Mesenchymal stem cell (in vitro differentiated cells and primary cell): ENCODE measurements around the gene FGF3.

Experiments used
- DNase-seq: peaks from one replicate; pipeline ENCODE4 v3.0.0-alpha.2; 2013
- H2AFZ ChIP-seq: one replicate; pipeline ENCODE4 v1.6.1; 2013; ENCODE audit warnings: low read depth, mild to moderate bottlenecking, control low read depth, inconsistent platforms, low read length, moderate library complexity
- H2AK5ac ChIP-seq: 2 replicates; pipeline ENCODE4 v1.6.1; 2013; ENCODE audit warnings: low read length, moderate library complexity, mild to moderate bottlenecking, inconsistent platforms; ENCODE audit not compliant: severe bottlenecking
- H2BK120ac ChIP-seq: one replicate; pipeline ENCODE4 v1.6.1; 2013; ENCODE audit warnings: low read depth, mild to moderate bottlenecking, inconsistent platforms, low read length, moderate library complexity
- H2BK12ac ChIP-seq, 2 experiments: one replicate each; pipeline ENCODE4 v1.6.1; 2013; ENCODE audit warnings: inconsistent platforms in 2 of 2, low read length in 2 of 2, mild to moderate bottlenecking in 2 of 2, moderate library complexity in 2 of 2, control low read depth in 1 of 2
- H2BK15ac ChIP-seq: one replicate; pipeline ENCODE4 v1.6.1; 2013; ENCODE audit warnings: mild to moderate bottlenecking, low read depth, inconsistent platforms; ENCODE audit not compliant: poor library complexity, severe bottlenecking
- H2BK5ac ChIP-seq: 2 replicates; pipeline ENCODE4 v1.6.1; 2013; ENCODE audit warnings: low read depth, mild to moderate bottlenecking, low read length, control low read depth, inconsistent platforms; ENCODE audit not compliant: poor library complexity, severe bottlenecking
- H3K14ac ChIP-seq, 2 experiments: one replicate each; pipeline ENCODE4 v1.6.1; 2013; ENCODE audit warnings: inconsistent platforms in 2 of 2, low read length in 2 of 2, control low read depth in 1 of 2, mild to moderate bottlenecking in 1 of 2, moderate library complexity in 1 of 2
- H3K18ac ChIP-seq, 2 experiments: one replicate each; pipeline ENCODE4 v1.6.1; 2013; ENCODE audit warnings: inconsistent platforms in 2 of 2, low read length in 2 of 2, control low read depth in 1 of 2, low read depth in 1 of 2, mild to moderate bottlenecking in 1 of 2
- H3K23ac ChIP-seq, 2 experiments: one replicate each; pipeline ENCODE4 v1.6.1; 2013; ENCODE audit warnings: inconsistent platforms in 2 of 2, low read length in 2 of 2, mild to moderate bottlenecking in 2 of 2, moderate library complexity in 2 of 2, control low read depth in 1 of 2
- H3K27ac ChIP-seq: 2 replicates; pipeline ENCODE4 v1.5.1; 2013; ENCODE audit warnings: mild to moderate bottlenecking, moderate library complexity, low read length, control low read depth, inconsistent platforms; ENCODE audit not compliant: poor library complexity, severe bottlenecking
- H3K27me3 ChIP-seq, 2 experiments: 2 replicates each; pipeline versions ENCODE4 v1.6.1 to v1.7.0; 2013; ENCODE audit warnings: low read length in 2 of 2, mild to moderate bottlenecking in 2 of 2, moderate library complexity in 2 of 2, control low read depth in 1 of 2, inconsistent platforms in 1 of 2; ENCODE audit not compliant: control insufficient read depth in 1 of 2, insufficient read depth in 1 of 2
- H3K36me3 ChIP-seq, 2 experiments: 2 replicates each; pipeline versions ENCODE4 v1.6.1 to v1.7.0; 2013; ENCODE audit warnings: low read length in 2 of 2, control low read depth in 1 of 2, inconsistent platforms in 1 of 2, low read depth in 1 of 2, mild to moderate bottlenecking in 1 of 2; ENCODE audit not compliant: insufficient read depth in 2 of 2, control insufficient read depth in 1 of 2
- H3K4ac ChIP-seq, 2 experiments: one replicate each; pipeline ENCODE4 v1.6.1; 2013; ENCODE audit warnings: inconsistent platforms in 2 of 2, low read length in 2 of 2, mild to moderate bottlenecking in 2 of 2, moderate library complexity in 2 of 2, control low read depth in 1 of 2, low read depth in 1 of 2
- H3K4me1 ChIP-seq: 2 replicates; pipeline ENCODE4 v1.6.1; 2013; ENCODE audit warnings: low read depth, low read length, control low read depth; ENCODE audit not compliant: control insufficient read depth, insufficient read depth
- H3K4me2 ChIP-seq: 2 replicates; pipeline ENCODE4 v1.6.1; 2013; ENCODE audit warnings: low read length, mild to moderate bottlenecking, inconsistent platforms; ENCODE audit not compliant: poor library complexity, severe bottlenecking
- H3K4me3 ChIP-seq, 2 experiments: 2 replicates each; pipeline versions ENCODE4 v1.5.1 to v1.7.0; 2013; ENCODE audit warnings: low read length in 2 of 2, mild to moderate bottlenecking in 2 of 2, control low read depth in 1 of 2, low read depth in 1 of 2; ENCODE audit not compliant: insufficient read depth in 1 of 2
- H3K79me1 ChIP-seq: replicated peaks from 2 replicates; pipeline ENCODE4 v1.6.1; 2013; ENCODE audit warnings: mild to moderate bottlenecking, control low read depth, low read length, inconsistent platforms; ENCODE audit not compliant: poor library complexity, severe bottlenecking
- H3K9ac ChIP-seq: 2 replicates; pipeline ENCODE4 v1.7.0; 2013; ENCODE audit warnings: mild to moderate bottlenecking, low read length, moderate library complexity
- H3K9me3 ChIP-seq: 2 replicates; pipeline ENCODE4 v1.7.0; 2013; ENCODE audit warnings: mild to moderate bottlenecking, low read length; ENCODE audit not compliant: control insufficient read depth
- H4K8ac ChIP-seq: one replicate; pipeline ENCODE4 v1.6.1; 2013; ENCODE audit warnings: inconsistent platforms, mild to moderate bottlenecking, low read length, moderate library complexity
- H4K91ac ChIP-seq: one replicate; pipeline ENCODE4 v1.6.1; 2013; ENCODE audit warnings: mild to moderate bottlenecking, low read length, inconsistent platforms
- WGBS: methylation state at CpG from one replicate; pipeline ENCODE4 v1.1.7; 2013; ENCODE audit warnings: mixed read lengths; 5-methylcytosine and 5-hydroxymethylcytosine counted together

The FGF3 gene

DNA sequence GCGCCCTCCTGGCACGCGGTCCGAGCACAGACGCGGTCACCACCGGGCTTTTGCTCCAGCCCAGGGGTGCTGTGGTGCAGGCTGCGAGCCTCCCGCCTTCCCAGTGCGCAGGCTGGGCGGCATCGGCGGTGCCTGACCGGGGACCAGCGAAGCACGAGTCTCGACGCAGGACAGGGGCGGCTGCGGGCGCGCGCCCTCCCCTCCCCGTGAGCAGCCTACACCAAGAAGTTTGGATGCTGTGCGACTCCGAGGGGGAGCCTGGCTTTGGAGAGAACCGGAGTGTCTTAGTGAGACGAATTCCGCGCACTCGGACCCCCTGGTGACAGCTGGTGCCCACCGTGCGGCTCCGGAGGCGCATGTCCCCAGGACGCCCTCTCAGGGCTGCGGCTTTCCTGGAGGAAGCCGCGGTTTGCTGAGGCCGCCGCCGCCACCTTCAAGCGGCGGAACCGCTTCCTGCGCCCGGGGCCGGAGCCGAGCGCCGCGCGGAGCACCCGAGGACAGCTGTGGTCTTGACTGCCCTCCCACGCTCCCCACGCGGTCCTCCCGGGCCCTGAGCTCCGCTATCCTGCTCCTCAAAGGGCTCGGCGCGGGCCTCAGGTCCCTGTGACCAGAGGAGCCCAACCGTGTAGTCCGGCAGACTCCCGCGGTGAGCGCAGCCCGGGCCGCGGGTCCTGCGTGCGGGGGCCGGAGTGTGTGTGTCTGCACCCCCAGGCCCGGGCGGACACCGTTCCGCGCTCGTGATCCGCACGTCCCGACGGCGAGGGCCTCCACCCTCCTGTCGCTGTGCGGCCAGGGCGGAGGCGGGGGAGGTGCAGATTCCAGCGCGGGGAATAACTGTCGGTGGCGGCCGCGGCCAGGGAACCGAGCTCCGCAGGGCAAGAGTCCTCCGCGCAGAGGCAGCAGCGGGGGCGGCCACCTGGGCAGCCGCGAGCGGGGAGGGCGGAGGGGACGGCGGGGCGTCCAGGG lies 1.7 kb downstream of the FGF3 start:
- peak; percentile 18 for DNase-seq
- WGBS = 2% methylated on average over 98 of the region's 107 CpGs

DNA sequence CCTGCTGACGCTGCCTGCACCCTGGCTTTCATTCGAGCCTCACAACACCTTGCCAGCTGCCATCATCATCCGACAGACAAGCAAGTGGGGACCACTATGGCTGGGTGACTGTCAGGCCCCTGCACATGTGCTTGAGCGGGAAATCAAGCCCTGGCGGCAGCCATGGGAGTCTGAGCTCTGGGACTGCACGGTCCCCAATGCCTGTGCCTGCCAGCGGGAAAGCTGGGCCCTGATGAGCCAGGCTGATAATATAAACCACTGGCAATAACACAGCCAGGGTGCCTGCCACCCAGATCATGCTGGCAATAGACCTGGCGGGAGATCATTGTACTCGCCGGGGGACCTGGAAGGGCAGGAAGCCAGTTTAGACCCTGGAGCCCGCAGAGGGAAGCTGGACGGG lies 2.5 kb downstream of the FGF3 start:
- Histone ChIP-seq H3K9ac (no peak overlapping the region), H3K4me3 (no peak overlapping the region), H3K9me3 (no peaks in the 10 kb centered on the region), H2BK120ac (no peak overlapping the region), H3K14ac (no peak overlapping the region), H3K18ac (no peak overlapping the region), H3K23ac (no peak overlapping the region), H2BK12ac (no peak overlapping the region), H2AK5ac (no peak overlapping the region), H4K8ac (no peak overlapping the region), H3K36me3 (no peaks in the 10 kb centered on the region), H3K4me1 (peaks cover 18% of the 10 kb centered on the region), H3K27ac (no peak overlapping the region), H4K91ac (no peak overlapping the region), H2BK15ac (no peak overlapping the region), H2AFZ (no peak overlapping the region), H3K27me3 (peaks cover 78 to 81% of the 10 kb centered on the region in 2 experiments), H3K4me2 (no peak overlapping the region), H3K79me1 (no peaks in the 10 kb centered on the region), H2BK5ac (no peak overlapping the region), H3K4ac (no peak overlapping the region)
- 48% methylated on average over 11 of the region's 12 CpGs for WGBS
- DNase-seq = no peak

More for the DNA sequence above, 1.7 kb downstream of the FGF3 start:
- Histone ChIP-seq H3K4me3 (no peak overlapping the region), H3K14ac (no peak overlapping the region), H3K27me3 (peaks cover 80 to 81% of the 10 kb centered on the region in 2 experiments), H3K9me3 (no peaks in the 10 kb centered on the region), H4K8ac (no peak overlapping the region), H3K18ac (no peak overlapping the region), H3K36me3 (no peaks in the 10 kb centered on the region), H3K79me1 (no peaks in the 10 kb centered on the region), H2BK15ac (no peak overlapping the region), H3K4ac (no peak overlapping the region), H2BK12ac (no peak overlapping the region), H3K23ac (peak overlapping the region in 1 of 2 experiments; percentile 70), H2BK120ac (no peak overlapping the region), H3K27ac (no peak overlapping the region), H4K91ac (no peak overlapping the region), H3K9ac (no peak overlapping the region), H3K4me1 (peaks cover 18% of the 10 kb centered on the region), H3K4me2 (peak overlapping the region; percentile 43), H2AK5ac (no peak overlapping the region), H2BK5ac (no peak overlapping the region), H2AFZ (no peak overlapping the region)

DNA sequence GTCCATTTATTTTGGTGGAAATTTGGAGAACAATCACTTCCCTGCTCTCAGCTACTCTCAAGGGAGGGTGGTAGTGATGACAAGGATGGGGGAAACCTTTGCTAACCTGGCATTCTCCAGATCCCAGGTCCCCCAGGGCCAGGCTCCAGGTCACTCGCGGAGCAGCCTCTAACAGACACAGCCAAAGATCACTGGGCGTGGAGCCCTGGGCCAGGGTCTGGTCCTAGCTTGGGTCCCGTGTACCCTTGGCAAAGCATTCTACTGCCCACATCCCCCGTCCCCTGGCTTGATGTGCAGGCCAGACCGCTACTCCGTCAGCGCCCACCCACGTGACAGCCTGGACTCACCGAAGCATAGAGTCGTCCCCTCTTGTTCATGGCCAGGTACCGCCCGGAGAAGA lies 3.2 kb downstream of the FGF3 start:
- peaks cover 75 to 77% of the 10 kb centered on the region in 2 experiments for H3K27me3 ChIP-seq
- no peaks in the 10 kb centered on the region for H3K9me3 ChIP-seq
- H4K8ac ChIP-seq = no peak overlapping the region
- H3K4me2 ChIP-seq = no peak overlapping the region
- no peak overlapping the region for H3K4ac ChIP-seq
- no peak overlapping the region for H3K27ac ChIP-seq
- H3K36me3 ChIP-seq = no peaks in the 10 kb centered on the region
- no peak overlapping the region for H4K91ac ChIP-seq
- H3K4me1 ChIP-seq = peaks cover 18% of the 10 kb centered on the region
- no peak overlapping the region for H2AK5ac ChIP-seq
- no peak overlapping the region for H3K14ac ChIP-seq
- no peak overlapping the region for H2BK12ac ChIP-seq
- H2BK120ac ChIP-seq = no peak overlapping the region
- H3K4me3 ChIP-seq = no peak overlapping the region
- H3K9ac ChIP-seq = no peak overlapping the region
- no peak for DNase-seq
- no peak overlapping the region for H2BK5ac ChIP-seq
- H2AFZ ChIP-seq = no peak overlapping the region
- no peak overlapping the region for H2BK15ac ChIP-seq
- H3K23ac ChIP-seq = no peak overlapping the region
- no peak overlapping the region for H3K18ac ChIP-seq
- 90% methylated on average over 11 of the region's 13 CpGs for WGBS
- H3K79me1 ChIP-seq = no peaks in the 10 kb centered on the region

DNA sequence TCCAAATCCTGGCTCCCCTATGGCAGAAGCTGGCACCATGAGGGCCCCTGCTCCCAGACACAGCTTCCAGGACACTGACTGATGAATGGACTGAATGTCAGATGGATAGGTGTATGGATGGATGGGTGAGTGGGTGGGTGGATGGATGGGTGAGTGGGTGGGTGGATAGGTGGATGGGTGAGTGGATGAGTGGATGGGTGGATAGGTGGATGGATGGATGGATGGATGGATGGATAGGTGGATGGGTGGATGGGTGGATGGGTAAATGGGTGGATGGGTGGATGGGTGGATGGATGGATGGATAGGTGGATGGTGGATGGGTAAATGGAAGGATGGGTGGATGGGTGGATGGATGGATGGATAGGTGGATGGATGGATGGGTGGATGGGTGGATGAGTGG lies 4.3 kb downstream of the FGF3 start:
- Histone ChIP-seq H3K23ac (no peak overlapping the region), H3K4me1 (peaks cover 18% of the 10 kb centered on the region), H3K4me3 (no peak overlapping the region), H2BK5ac (no peak overlapping the region), H3K27ac (no peak overlapping the region), H3K14ac (no peak overlapping the region), H3K9me3 (no peaks in the 10 kb centered on the region), H3K9ac (no peak overlapping the region), H3K4ac (no peak overlapping the region), H2AK5ac (no peak overlapping the region), H2BK15ac (no peak overlapping the region), H4K8ac (no peak overlapping the region), H3K79me1 (no peaks in the 10 kb centered on the region), H3K4me2 (no peak overlapping the region), H2AFZ (no peak overlapping the region), H3K36me3 (no peaks in the 10 kb centered on the region), H2BK120ac (no peak overlapping the region), H3K27me3 (peaks cover 75 to 76% of the 10 kb centered on the region in 2 experiments), H3K18ac (no peak overlapping the region), H4K91ac (no peak overlapping the region), H2BK12ac (no peak overlapping the region)
- no peak for DNase-seq
